ACHN (cell line): ENCODE measurements around the gene PDE4D.

Experiments used
- DNase-seq: peaks from one replicate; pipeline ENCODE4 v3.0.0-alpha.2; 2015
- in situ Hi-C: cut with HindIII; loops from 2 replicates; pipeline ENCODE4 v1.10.0; 2017; ENCODE audit warnings: low sequenced_read_pairs, low pct_ligation_motif_present, low pct_unique_long_range_greater_than_20kb

The PDE4D gene

GRCh38 chr5:59051951-59052350, 841.6 kb downstream of the PDE4D start:
- no peak for DNase-seq
- in situ Hi-C loops = no loop called here

GRCh38 chr5:59049095-59049494, 844.4 kb downstream of the PDE4D start:
- in situ Hi-C loops = no loop called here
- DNase-seq = no peak

- peak; percentile 39 for DNase-seq
Measured at GRCh38 chr5:59042201-59043055, 851.1 kb downstream of the PDE4D start.

GRCh38 chr5:59041355-59041754, 852.2 kb downstream of the PDE4D start:
- no peak for DNase-seq
- in situ Hi-C loops = no loop called here

More at GRCh38 chr5:59042201-59043055, 851.1 kb downstream of the PDE4D start:
- in situ Hi-C loops = no loop called here

- in situ Hi-C loops = no loop called here
- no peak for DNase-seq
Measured at GRCh38 chr5:59040804-59041201, 852.7 kb downstream of the PDE4D start.

GRCh38 chr5:59040024-59040803, 853.3 kb downstream of the PDE4D start:
- no peak for DNase-seq
- in situ Hi-C loops = no loop called here

- in situ Hi-C loops = no loop called here
- DNase-seq = no peak
Measured at GRCh38 chr5:59039296-59040023, 854.1 kb downstream of the PDE4D start.

- no peak for DNase-seq
- in situ Hi-C loops = no loop called here
Measured at GRCh38 chr5:59038798-59039295, 854.7 kb downstream of the PDE4D start.

- in situ Hi-C loops = no loop called here
- DNase-seq = no peak
Measured at GRCh38 chr5:59037941-59038797, 855.4 kb downstream of the PDE4D start.

GRCh38 chr5:59037453-59037852, 856.1 kb downstream of the PDE4D start:
- no peak for DNase-seq
- in situ Hi-C loops = no loop called here

- in situ Hi-C loops = no loop called here
- DNase-seq = no peak
Measured at GRCh38 chr5:59037041-59037440, 856.5 kb downstream of the PDE4D start.

- in situ Hi-C loops = no loop called here
Measured at GRCh38 chr5:59036274-59036961, 857.1 kb downstream of the PDE4D start.

GRCh38 chr5:59035681-59036080, 857.8 kb downstream of the PDE4D start:
- no peak for DNase-seq
- in situ Hi-C loops = no loop called here

More at GRCh38 chr5:59036274-59036961, 857.1 kb downstream of the PDE4D start:
- DNase-seq = peak; percentile 46

GRCh38 chr5:59034498-59035186, 858.9 kb downstream of the PDE4D start:
- in situ Hi-C loops = no loop called here
- DNase-seq = peak; percentile 34

- in situ Hi-C loops = no loop called here
- no peak for DNase-seq
Measured at GRCh38 chr5:59027145-59027907, 866.2 kb downstream of the PDE4D start.

- DNase-seq = no peak
- in situ Hi-C loops = no loop called here
Measured at GRCh38 chr5:59025734-59026133, 867.8 kb downstream of the PDE4D start.
